ENCODE results near the gene SLC2A5. TPM values are rescaled to one million over a fixed set of nuclear protein-coding genes. Genes with fewer than 3 reads are reported as not detected.

Gene SLC2A5
- total RNA-seq, 1 experiment from 2014 or later: not detected

- DNase-seq (ENCODE audit: extremely low read depth, low read depth): no peak
Observed at GRCh38 chr1:8986814-8987190, 82.6 kb downstream of the SLC2A5 start.

- DNase-seq (ENCODE audit: extremely low read depth, low read depth): peak; percentile 80
Observed at GRCh38 chr1:8985915-8986813, 83.3 kb downstream of the SLC2A5 start.

Small RNA genes lying within 50 kb of the gene (small RNA-seq; reads per million reads assigned to genes)
- 0 reads per million in 2 experiments for gene RF00424

Other genes starting within 250 kb of the SLC2A5 start
- gene ENO1, start 190.9 kb downstream of the SLC2A5 start, total RNA-seq (2014; rRNA removed; shearing (Covaris generic)): 3,383 and 3,505 TPM in 2 replicates
- not detected in 2 replicates for gene CA6, start 123.8 kb downstream of the SLC2A5 start, total RNA-seq (2014; rRNA removed; shearing (Covaris generic))
- gene SLC2A7, start 43.2 kb downstream of the SLC2A5 start, total RNA-seq (2014; rRNA removed; shearing (Covaris generic)): not detected in 2 replicates
- gene GPR157, start 59.5 kb upstream of the SLC2A5 start, total RNA-seq (2014; rRNA removed; shearing (Covaris generic)): 9.5 and 9.6 TPM in 2 replicates
- gene H6PD, start 165.1 kb upstream of the SLC2A5 start, total RNA-seq (2014; rRNA removed; shearing (Covaris generic)): 12.2 and 14.0 TPM in 2 replicates
- gene SPSB1, start 223.3 kb upstream of the SLC2A5 start, total RNA-seq (2014; rRNA removed; shearing (Covaris generic)): 11.6 and 14.4 TPM in 2 replicates